PC-9 (cell line): ENCODE measurements around the gene ABHD17A. TPM values are rescaled to one million over a fixed set of nuclear protein-coding genes. Genes with fewer than 3 reads are reported as not detected.
A peak's percentile ranks its signal among the peaks of the same experiment; 100 is the strongest.

ENCODE experiments used
- BruUV-seq: library from RNA; stranded (reverse); fragments of 400-500 nt; replicated peaks from 2 replicates; lab custom pipeline; 2021; lab: Mats Ljungman, UMichigan
- CTCF ChIA-PET: fragments of 300-600 bp; sonication (Branson Sonifier 250); formaldehyde crosslinking; loops from one replicate; lab custom pipeline; 2022; ENCODE audit warnings: antibody characterized with exemption; lab: Charles Lee
- POLR2A ChIA-PET: fragments of 300-600 bp; sonication (Branson Sonifier 250); formaldehyde crosslinking; loops from one replicate; lab custom pipeline; 2022; ENCODE audit warnings: antibody characterized with exemption; ENCODE audit not compliant: unreplicated experiment; lab: Charles Lee
- DNase-seq, 2 experiments: peaks; one replicate each; pipeline versions ENCODE4 v3.0.0 to v3.0.0-alpha.2; 2015 to 2022; ENCODE audit warnings: mixed read lengths in 1 of 2
- H2AFZ ChIP-seq: fragments of 200-600 bp; sonication (generic); 2 replicates; pipeline ENCODE4 v1.8.1; 2017; ENCODE audit warnings: antibody characterized with exemption
- H3F3A ChIP-seq: fragments of 200-600 bp; sonication (generic); 2 replicates; pipeline ENCODE4 v1.8.1; 2017; ENCODE audit warnings: antibody characterized with exemption, mild to moderate bottlenecking, low read depth; ENCODE audit not compliant: insufficient read depth
- H3K27ac ChIP-seq: fragments of 200-600 bp; sonication (generic); 2 replicates; pipeline ENCODE4 v1.6.1; 2016; ENCODE audit warnings: mixed run types
- H3K27me3 ChIP-seq: fragments of 200-600 bp; sonication (generic); 2 replicates; pipeline ENCODE4 v1.6.1; 2016; ENCODE audit warnings: low read depth, mixed run types; ENCODE audit not compliant: insufficient read depth
- H3K36me3 ChIP-seq: fragments of 200-600 bp; sonication (generic); 2 replicates; pipeline ENCODE4 v1.6.1; 2016; ENCODE audit warnings: low read depth, mixed run types
- H3K4me1 ChIP-seq: fragments of 200-600 bp; sonication (generic); replicated peaks from 2 replicates; pipeline ENCODE4 v1.6.1; 2016; ENCODE audit warnings: mixed run types; ENCODE audit not compliant: insufficient read depth
- H3K4me2 ChIP-seq: fragments of 200-600 bp; sonication (generic); 2 replicates; pipeline ENCODE4 v1.6.1; 2017; ENCODE audit warnings: mixed run types
- H3K4me3 ChIP-seq: fragments of 200-600 bp; sonication (generic); 2 replicates; pipeline ENCODE4 v1.6.1; 2016; ENCODE audit warnings: mixed run types
- H3K79me2 ChIP-seq: fragments of 200-600 bp; sonication (generic); 2 replicates; pipeline ENCODE4 v1.6.1; 2017; ENCODE audit warnings: low read depth, mixed run types
- H3K9me2 ChIP-seq: fragments of 200-600 bp; sonication (generic); 2 replicates; pipeline ENCODE4 v1.8.1; 2017; ENCODE audit warnings: mild to moderate bottlenecking; ENCODE audit not compliant: insufficient read depth
- H3K9me3 ChIP-seq: fragments of 200-600 bp; sonication (generic); 2 replicates; pipeline ENCODE4 v1.8.1; 2016; ENCODE audit warnings: low read depth; ENCODE audit not compliant: insufficient read depth
- H4K20me1 ChIP-seq: fragments of 200-600 bp; sonication (generic); 2 replicates; pipeline ENCODE4 v1.8.1; 2017; ENCODE audit not compliant: insufficient read depth
- CTCF ChIP-seq: fragments of 200-600 bp; sonication (generic); conservative IDR thresholded peaks from 2 replicates; pipeline ENCODE4 v1.6.1; 2017; ENCODE audit warnings: mixed run types, antibody characterized with exemption, mild to moderate bottlenecking, moderate library complexity
- EZH2 ChIP-seq: fragments of 200-600 bp; sonication (generic); IDR thresholded peaks from 2 replicates; pipeline ENCODE4 v1.8.0; 2017; ENCODE audit warnings: antibody characterized with exemption, low read depth
- intact Hi-C: fragments of 100-400 bp; cut with micrococcal nuclease; formaldehyde crosslinking; loops from one replicate; pipeline ENCODE4 v1.10.0; 2022; ENCODE audit not compliant: unreplicated experiment
- total RNA-seq: library from RNA; stranded (reverse); gene quantifications from 2 replicates; pipeline ENCODE4 v1.2.3, GENCODE V29; 2021

Gene ABHD17A
- total RNA-seq, 1 experiment from 2014 or later, result 35.9 TPM

GRCh38 chr19:1910177-1910576, 24.9 kb upstream of the ABHD17A start:
- DNase-seq, result no peak
- no peaks in the 10 kb centered on the region for H3K27me3 ChIP-seq
- H3K79me2 ChIP-seq, result peaks cover 56% of the 10 kb centered on the region
- no peak overlapping the region for H3K4me2 ChIP-seq
- peaks cover 6% of the 10 kb centered on the region; the same call in 1 of the 2 replicates for H3F3A ChIP-seq
- H3K27ac ChIP-seq, result no peak overlapping the region
- peaks cover 10% of the 10 kb centered on the region for H3K4me1 ChIP-seq
- no peak for TF ChIP-seq CTCF
- no peaks in the 10 kb centered on the region for H3K36me3 ChIP-seq
- ChIA-PET POLR2A (interaction anchor here (1.0 kb wide), 1 partner anchor 453 kb away, joined by 8 read pairs; no protein-coding TSS in a partner anchor), CTCF (no interaction called here)
- peaks cover 40% of the 10 kb centered on the region for H4K20me1 ChIP-seq
- BruUV-seq, result no TSS peak
- intact Hi-C loops, result no loop called here
- no peak overlapping the region for H3K4me3 ChIP-seq
- H2AFZ ChIP-seq, result no peak overlapping the region
- H3K9me3 ChIP-seq, result no peaks in the 10 kb centered on the region
- H3K9me2 ChIP-seq, result no peaks in the 10 kb centered on the region

DNA sequence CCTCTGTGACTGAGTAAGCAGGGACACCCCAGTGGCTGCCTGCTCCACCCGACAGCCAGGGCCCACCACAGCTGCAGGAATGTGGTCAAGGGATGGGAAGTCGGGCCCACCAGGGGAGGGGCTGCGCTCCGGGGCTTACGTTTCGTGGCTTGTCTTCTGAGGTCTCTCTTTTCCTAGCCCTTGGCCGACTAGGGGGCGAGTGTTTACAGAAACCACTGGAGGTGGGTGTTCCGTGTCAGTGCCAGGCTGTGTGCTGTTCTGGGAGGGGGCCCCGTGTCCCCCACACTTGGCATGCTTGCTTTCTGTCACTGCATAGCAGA, 24.4 kb upstream of the ABHD17A start:
- DNase-seq, result no peak
- no peak overlapping the region for H2AFZ ChIP-seq
- CTCF ChIA-PET, result interaction anchor here (0.6 kb wide), 1 partner anchor 109 kb away, joined by 13 read pairs; no protein-coding TSS in a partner anchor
- POLR2A ChIA-PET, result no interaction called here
- peaks cover 8% of the 10 kb centered on the region; the same call in 1 of the 2 replicates for H3F3A ChIP-seq
- H3K27me3 ChIP-seq, result no peaks in the 10 kb centered on the region
- no peak overlapping the region for H3K4me3 ChIP-seq
- no peaks in the 10 kb centered on the region for H3K36me3 ChIP-seq
- peaks cover 40% of the 10 kb centered on the region for H4K20me1 ChIP-seq
- no peak for TF ChIP-seq CTCF
- no peaks in the 10 kb centered on the region for H3K9me3 ChIP-seq
- no TSS peak for BruUV-seq
- H3K79me2 ChIP-seq, result peaks cover 56% of the 10 kb centered on the region
- H3K4me2 ChIP-seq, result no peak overlapping the region
- H3K27ac ChIP-seq, result no peak overlapping the region
- H3K4me1 ChIP-seq, result peaks cover 10% of the 10 kb centered on the region
- intact Hi-C loops, result no loop called here
- H3K9me2 ChIP-seq, result no peaks in the 10 kb centered on the region

DNA sequence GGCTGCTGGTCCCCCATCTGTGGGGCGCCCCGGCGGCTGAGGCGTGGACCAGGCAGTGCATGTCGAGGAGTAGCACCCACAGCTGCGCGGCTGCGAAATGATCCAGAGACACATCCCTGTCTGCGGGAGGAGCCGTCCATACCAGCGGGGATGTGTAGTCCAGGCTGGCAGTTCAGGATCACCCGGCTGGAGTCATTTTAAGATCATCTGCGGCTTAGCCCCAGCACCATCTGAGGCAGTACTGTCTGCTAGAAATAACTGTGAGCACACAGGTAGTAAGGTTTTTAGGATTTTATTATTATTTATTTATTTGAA, 23.0 kb upstream of the ABHD17A start:
- H3K9me3 ChIP-seq, result no peaks in the 10 kb centered on the region
- BruUV-seq, result no TSS peak
- H3K9me2 ChIP-seq, result no peaks in the 10 kb centered on the region
- no peak for TF ChIP-seq CTCF
- no peak for TF ChIP-seq EZH2
- H4K20me1 ChIP-seq, result peaks cover 28% of the 10 kb centered on the region
- H3K27me3 ChIP-seq, result no peaks in the 10 kb centered on the region
- peaks cover 17% of the 10 kb centered on the region; the same call in 1 of the 2 replicates for H3F3A ChIP-seq
- no peak overlapping the region for H3K27ac ChIP-seq
- ChIA-PET CTCF (no interaction called here), POLR2A (no interaction called here)
- H3K79me2 ChIP-seq, result peaks cover 56% of the 10 kb centered on the region
- H3K4me3 ChIP-seq, result no peak overlapping the region
- H3K4me1 ChIP-seq, result peaks cover 19% of the 10 kb centered on the region
- H3K36me3 ChIP-seq, result no peaks in the 10 kb centered on the region
- no peak overlapping the region for H2AFZ ChIP-seq
- H3K4me2 ChIP-seq, result peak overlapping the region; percentile 92; the same call in 1 of the 2 replicates
- DNase-seq, result no peak
- intact Hi-C loops, result no loop called here
